ENCODE measurements around the gene MYB.

Gene MYB

DNA sequence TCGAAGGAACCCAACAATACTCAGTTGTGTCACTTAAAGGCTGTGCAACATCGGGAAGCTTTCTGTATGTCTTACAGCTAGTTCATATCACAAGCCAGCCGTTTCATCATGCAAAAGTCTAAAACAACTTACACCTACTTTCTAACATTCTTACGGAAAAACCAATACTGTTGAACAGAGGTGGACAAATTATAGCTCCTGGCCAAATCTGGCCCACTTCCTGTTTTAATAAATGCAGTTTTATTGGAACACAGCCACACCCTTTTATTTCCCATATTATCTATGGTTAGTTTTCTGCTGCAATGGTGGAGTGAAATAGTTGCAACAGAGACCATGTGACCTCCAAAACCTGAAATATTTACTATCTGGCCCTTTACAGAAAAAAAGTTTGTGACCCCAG lies 46.6 kb downstream of the MYB start:
- no peak overlapping the region for H3K27ac ChIP-seq (ENCODE audit: extremely low read depth, low read depth, low read length)
- ChIA-PET CTCF (interaction anchor here (1.2 kb wide), 1 partner anchor 83 kb away, joined by 3 read pairs; no protein-coding TSS in a partner anchor), POLR2A (no interaction called here)
- TF ChIP-seq, protein P1, sequence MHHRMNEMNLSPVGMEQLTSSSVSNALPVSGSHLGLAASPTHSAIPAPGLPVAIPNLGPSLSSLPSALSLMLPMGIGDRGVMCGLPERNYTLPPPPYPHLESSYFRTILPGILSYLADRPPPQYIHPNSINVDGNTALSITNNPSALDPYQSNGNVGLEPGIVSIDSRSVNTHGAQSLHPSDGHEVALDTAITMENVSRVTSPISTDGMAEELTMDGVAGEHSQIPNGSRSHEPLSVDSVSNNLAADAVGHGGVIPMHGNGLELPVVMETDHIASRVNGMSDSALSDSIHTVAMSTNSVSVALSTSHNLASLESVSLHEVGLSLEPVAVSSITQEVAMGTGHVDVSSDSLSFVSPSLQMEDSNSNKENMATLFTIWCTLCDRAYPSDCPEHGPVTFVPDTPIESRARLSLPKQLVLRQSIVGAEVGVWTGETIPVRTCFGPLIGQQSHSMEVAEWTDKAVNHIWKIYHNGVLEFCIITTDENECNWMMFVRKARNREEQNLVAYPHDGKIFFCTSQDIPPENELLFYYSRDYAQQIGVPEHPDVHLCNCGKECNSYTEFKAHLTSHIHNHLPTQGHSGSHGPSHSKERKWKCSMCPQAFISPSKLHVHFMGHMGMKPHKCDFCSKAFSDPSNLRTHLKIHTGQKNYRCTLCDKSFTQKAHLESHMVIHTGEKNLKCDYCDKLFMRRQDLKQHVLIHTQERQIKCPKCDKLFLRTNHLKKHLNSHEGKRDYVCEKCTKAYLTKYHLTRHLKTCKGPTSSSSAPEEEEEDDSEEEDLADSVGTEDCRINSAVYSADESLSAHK (tag by site-specific recombination; IDR thresholded peaks at IDR 0.05): no peak
- TF ChIP-seq ZNF26 (tag by site-specific recombination; IDR thresholded peaks at IDR 0.05) (peak; percentile 70), ZNF561 (tag by site-specific recombination; IDR thresholded peaks at IDR 0.05; ENCODE audit: borderline replicate concordance) (no peak)
- H3K4me1 ChIP-seq (ENCODE audit: control insufficient read depth, insufficient read depth, low read length): no peaks in the 10 kb centered on the region
- H3K4me3 ChIP-seq (ENCODE audit: low read depth, low read length): no peak overlapping the region
- no peaks in the 10 kb centered on the region for H3K9me3 ChIP-seq (ENCODE audit: control insufficient read depth, insufficient read depth, low read depth, low read length)
- H3K36me3 ChIP-seq (ENCODE audit: control insufficient read depth in 2 of 2, insufficient read depth in 1 of 2, low read length in 2 of 2): no peaks in the 10 kb centered on the region

DNA sequence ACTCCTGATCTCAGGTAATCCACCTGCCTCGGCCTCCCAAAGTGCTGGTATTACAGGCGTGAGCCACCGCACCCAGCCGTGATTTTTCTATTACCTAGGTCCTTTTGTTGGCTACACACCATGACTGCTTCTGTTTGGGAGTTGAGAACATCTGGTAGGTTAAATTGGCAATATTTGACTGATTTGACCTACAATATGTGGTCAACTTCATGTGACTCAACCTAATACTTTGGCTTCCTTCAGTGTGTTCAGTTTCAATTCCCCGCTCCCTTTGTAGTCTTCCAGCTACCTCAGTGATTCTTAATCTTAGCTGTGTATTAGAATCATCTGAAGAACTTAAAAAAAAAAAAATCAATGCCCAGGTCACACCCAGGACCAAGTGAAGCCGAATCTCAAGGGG lies 47.4 kb downstream of the MYB start:
- Histone ChIP-seq H3K36me3 (ENCODE audit: control insufficient read depth in 2 of 2, insufficient read depth in 1 of 2, low read length in 2 of 2) (no peaks in the 10 kb centered on the region), H3K27ac (ENCODE audit: extremely low read depth, low read depth, low read length) (no peak overlapping the region), H3K4me1 (ENCODE audit: control insufficient read depth, insufficient read depth, low read length) (no peaks in the 10 kb centered on the region), H3K4me3 (ENCODE audit: low read depth, low read length) (no peak overlapping the region), H3K9me3 (ENCODE audit: control insufficient read depth, insufficient read depth, low read depth, low read length) (no peaks in the 10 kb centered on the region)
- CTCF ChIA-PET: interaction anchor here (0.7 to 1.2 kb wide), 3 partner anchors 15 to 84 kb away, joined by 3 to 4 read pairs (median 3); no protein-coding TSS in a partner anchor
- POLR2A ChIA-PET: interaction anchor here (0.6 kb wide), 1 partner anchor 190 kb away, joined by 3 read pairs; no protein-coding TSS in a partner anchor
- TF ChIP-seq, protein P2, sequence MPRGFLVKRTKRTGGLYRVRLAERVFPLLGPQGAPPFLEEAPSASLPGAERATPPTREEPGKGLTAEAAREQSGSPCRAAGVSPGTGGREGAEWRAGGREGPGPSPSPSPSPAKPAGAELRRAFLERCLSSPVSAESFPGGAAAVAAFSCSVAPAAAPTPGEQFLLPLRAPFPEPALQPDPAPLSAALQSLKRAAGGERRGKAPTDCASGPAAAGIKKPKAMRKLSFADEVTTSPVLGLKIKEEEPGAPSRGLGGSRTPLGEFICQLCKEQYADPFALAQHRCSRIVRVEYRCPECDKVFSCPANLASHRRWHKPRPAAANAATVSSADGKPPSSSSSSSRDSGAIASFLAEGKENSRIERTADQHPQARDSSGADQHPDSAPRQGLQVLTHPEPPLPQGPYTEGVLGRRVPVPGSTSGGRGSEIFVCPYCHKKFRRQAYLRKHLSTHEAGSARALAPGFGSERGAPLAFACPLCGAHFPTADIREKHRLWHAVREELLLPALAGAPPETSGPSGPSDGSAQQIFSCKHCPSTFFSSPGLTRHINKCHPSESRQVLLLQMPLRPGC (tag by site-specific recombination; IDR thresholded peaks at IDR 0.05): no peak
- no peak for TF ChIP-seq ZNF513 (tag by site-specific recombination; IDR thresholded peaks at IDR 0.05)
- TF ChIP-seq IKZF3 (tag by site-specific recombination; IDR thresholded peaks at IDR 0.05): no peak
- TF ChIP-seq, protein P3, sequence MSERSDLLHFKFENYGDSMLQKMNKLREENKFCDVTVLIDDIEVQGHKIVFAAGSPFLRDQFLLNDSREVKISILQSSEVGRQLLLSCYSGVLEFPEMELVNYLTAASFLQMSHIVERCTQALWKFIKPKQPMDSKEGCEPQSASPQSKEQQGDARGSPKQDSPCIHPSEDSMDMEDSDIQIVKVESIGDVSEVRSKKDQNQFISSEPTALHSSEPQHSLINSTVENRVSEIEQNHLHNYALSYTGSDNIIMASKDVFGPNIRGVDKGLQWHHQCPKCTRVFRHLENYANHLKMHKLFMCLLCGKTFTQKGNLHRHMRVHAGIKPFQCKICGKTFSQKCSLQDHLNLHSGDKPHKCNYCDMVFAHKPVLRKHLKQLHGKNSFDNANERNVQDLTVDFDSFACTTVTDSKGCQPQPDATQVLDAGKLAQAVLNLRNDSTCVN (tag by site-specific recombination; optimal IDR thresholded peaks at IDR 0.05): no peak
- TF ChIP-seq ZNF843 (tag by site-specific recombination; IDR thresholded peaks at IDR 0.05): no peak
- no peak for TF ChIP-seq ELK4 (IDR thresholded peaks at IDR 0.05; ENCODE audit: borderline replicate concordance, low read depth, low read length)
- no peak for TF ChIP-seq ZNF510 (tag by site-specific recombination; IDR thresholded peaks at IDR 0.05; ENCODE audit: insufficient replicate concordance)
- no peak for TF ChIP-seq ZNF529 (tag by site-specific recombination; IDR thresholded peaks at IDR 0.05; ENCODE audit: insufficient replicate concordance)
- TF ChIP-seq, protein P4, sequence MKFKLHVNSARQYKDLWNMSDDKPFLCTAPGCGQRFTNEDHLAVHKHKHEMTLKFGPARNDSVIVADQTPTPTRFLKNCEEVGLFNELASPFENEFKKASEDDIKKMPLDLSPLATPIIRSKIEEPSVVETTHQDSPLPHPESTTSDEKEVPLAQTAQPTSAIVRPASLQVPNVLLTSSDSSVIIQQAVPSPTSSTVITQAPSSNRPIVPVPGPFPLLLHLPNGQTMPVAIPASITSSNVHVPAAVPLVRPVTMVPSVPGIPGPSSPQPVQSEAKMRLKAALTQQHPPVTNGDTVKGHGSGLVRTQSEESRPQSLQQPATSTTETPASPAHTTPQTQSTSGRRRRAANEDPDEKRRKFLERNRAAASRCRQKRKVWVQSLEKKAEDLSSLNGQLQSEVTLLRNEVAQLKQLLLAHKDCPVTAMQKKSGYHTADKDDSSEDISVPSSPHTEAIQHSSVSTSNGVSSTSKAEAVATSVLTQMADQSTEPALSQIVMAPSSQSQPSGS (tag by site-specific recombination; IDR thresholded peaks at IDR 0.05; ENCODE audit: low read depth): no peak
- no peak for TF ChIP-seq ZNF585B (tag by site-specific recombination; IDR thresholded peaks at IDR 0.05)
- TF ChIP-seq ZNF24 (tag by site-specific recombination; IDR thresholded peaks at IDR 0.05): no peak
- TF ChIP-seq ZNF792 (tag by site-specific recombination; IDR thresholded peaks at IDR 0.05): no peak
- no peak for TF ChIP-seq KLF1 (tag by site-specific recombination; IDR thresholded peaks at IDR 0.05)
- no peak for TF ChIP-seq ZNF660 (tag by site-specific recombination; IDR thresholded peaks at IDR 0.05)
- TF ChIP-seq ZNF114 (tag by site-specific recombination; IDR thresholded peaks at IDR 0.05): no peak
- no peak for TF ChIP-seq ZNF175 (tag by site-specific recombination; IDR thresholded peaks at IDR 0.05)

Measured in HEK293 (cell line).